Testis (tissue), 2 donors: ENCODE data around the gene SYNM.

Source experiments
- POLR2A ChIP-seq: fragments of 450-650 bp; IDR thresholded peaks from one replicate; pipeline ENCODE4 v1.6.1; 2017; ENCODE audit warnings: antibody characterized with exemption, mild to moderate bottlenecking, moderate library complexity
- TF ChIP-seq, protein P1 (sequence below), 3 experiments: fragments of 450-650 bp in 2 of 3; fragments of 200-600 bp in 1 of 3; sonication (generic) in 1 of 3; IDR thresholded peaks; one replicate each; pipeline ENCODE4 v1.5.1; 2016 to 2019; ENCODE audit warnings: antibody characterized with exemption in 3 of 3, mild to moderate bottlenecking in 2 of 3, moderate library complexity in 1 of 3

DNA sequence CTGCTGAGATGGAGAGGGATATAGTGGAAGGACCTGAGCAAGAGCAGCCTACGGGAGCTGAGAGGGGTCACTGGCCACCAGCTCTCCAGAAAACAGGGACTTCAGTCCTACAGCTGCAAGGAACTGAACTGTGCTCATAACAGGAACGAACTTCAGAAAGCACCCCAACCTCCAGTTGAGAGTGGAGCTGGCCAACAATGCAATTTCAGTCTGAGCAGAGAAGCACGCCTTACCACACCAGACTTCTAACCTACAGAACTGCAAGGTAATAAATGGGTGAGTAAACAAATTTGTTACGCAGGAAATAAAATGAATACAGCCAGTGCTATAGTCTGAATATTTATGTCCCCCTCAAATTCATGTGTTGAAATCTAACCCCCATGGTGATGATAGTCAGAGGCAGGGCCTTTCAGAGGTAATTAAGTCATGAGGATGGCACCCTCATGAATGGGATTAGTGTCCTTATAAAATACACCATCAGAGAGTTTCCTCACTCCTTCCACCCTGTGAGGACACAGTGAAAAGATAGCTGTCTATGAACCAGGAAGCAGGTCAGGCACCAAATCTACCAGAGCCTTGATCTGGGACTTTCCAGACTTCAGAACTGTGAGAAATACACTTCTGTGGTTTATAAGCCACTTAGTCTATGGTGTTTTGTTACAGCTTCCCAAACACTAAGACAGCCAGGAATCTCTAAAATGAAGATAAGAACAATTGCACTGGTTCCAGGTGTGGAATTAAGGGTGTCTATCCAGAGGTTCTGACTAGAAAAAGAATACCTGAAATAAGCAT is 58.6 kb downstream of the SYNM start:
- no peak for TF ChIP-seq POLR2A
- TF ChIP-seq, protein P1, sequence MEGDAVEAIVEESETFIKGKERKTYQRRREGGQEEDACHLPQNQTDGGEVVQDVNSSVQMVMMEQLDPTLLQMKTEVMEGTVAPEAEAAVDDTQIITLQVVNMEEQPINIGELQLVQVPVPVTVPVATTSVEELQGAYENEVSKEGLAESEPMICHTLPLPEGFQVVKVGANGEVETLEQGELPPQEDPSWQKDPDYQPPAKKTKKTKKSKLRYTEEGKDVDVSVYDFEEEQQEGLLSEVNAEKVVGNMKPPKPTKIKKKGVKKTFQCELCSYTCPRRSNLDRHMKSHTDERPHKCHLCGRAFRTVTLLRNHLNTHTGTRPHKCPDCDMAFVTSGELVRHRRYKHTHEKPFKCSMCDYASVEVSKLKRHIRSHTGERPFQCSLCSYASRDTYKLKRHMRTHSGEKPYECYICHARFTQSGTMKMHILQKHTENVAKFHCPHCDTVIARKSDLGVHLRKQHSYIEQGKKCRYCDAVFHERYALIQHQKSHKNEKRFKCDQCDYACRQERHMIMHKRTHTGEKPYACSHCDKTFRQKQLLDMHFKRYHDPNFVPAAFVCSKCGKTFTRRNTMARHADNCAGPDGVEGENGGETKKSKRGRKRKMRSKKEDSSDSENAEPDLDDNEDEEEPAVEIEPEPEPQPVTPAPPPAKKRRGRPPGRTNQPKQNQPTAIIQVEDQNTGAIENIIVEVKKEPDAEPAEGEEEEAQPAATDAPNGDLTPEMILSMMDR (IDR thresholded peaks at IDR 0.05) = no peak
